Astrocyte of the spinal cord (primary cell): Measurements from ENCODE around the gene ZNF800.
A peak's percentile ranks its signal among the peaks of the same experiment; 100 is the strongest.

Experiments
- DNase-seq: peaks from one replicate; pipeline ENCODE4 v3.0.0; 2011; ENCODE audit warnings: low read depth, low spot score
- H3K4me3 ChIP-seq: 2 replicates; pipeline ENCODE4 v1.5.1; 2011; ENCODE audit warnings: low read depth, mild to moderate bottlenecking, low read length, moderate library complexity
- CTCF ChIP-seq: IDR thresholded peaks from 2 replicates; pipeline ENCODE4 v1.5.1; 2012; ENCODE audit warnings: low read depth, mild to moderate bottlenecking, low read length, inconsistent platforms
- in situ Hi-C: cut with HindIII; loops from 2 replicates; pipeline ENCODE4 v1.10.0; 2017; ENCODE audit warnings: low sequenced_read_pairs

The ZNF800 gene

GRCh38 chr7:127390817-127391590 lies 1.5 kb downstream of the ZNF800 start:
- in situ Hi-C loops = no loop called here
- DNase-seq = no peak
- no peak for TF ChIP-seq CTCF
- H3K4me3 ChIP-seq = peak overlapping the region; percentile 80

- no peak overlapping the region for H3K4me3 ChIP-seq
- no peak for TF ChIP-seq CTCF
- in situ Hi-C loops = no loop called here
- no peak for DNase-seq
These were observed 2.2 kb downstream of the ZNF800 start for GRCh38 chr7:127390186-127390816.

GRCh38 chr7:127389321-127389720 lies 3.2 kb downstream of the ZNF800 start:
- in situ Hi-C loops = no loop called here
- no peak for TF ChIP-seq CTCF
- H3K4me3 ChIP-seq = no peak overlapping the region
- no peak for DNase-seq

- in situ Hi-C loops = no loop called here
- no peak for TF ChIP-seq CTCF
- H3K4me3 ChIP-seq = no peak overlapping the region
- DNase-seq = no peak
These were observed 4.5 kb downstream of the ZNF800 start for GRCh38 chr7:127387974-127388373.

GRCh38 chr7:127383123-127383835 lies 9.2 kb downstream of the ZNF800 start:
- peak; percentile 12 for DNase-seq
- no peak overlapping the region for H3K4me3 ChIP-seq
- no peak for TF ChIP-seq CTCF
- in situ Hi-C loops = no loop called here

GRCh38 chr7:127382301-127383085 lies 10.0 kb downstream of the ZNF800 start:
- in situ Hi-C loops = no loop called here
- no peak for TF ChIP-seq CTCF
- no peak overlapping the region for H3K4me3 ChIP-seq
- DNase-seq = no peak
